ENCODE measurements around the gene GDPD1. TPM values are rescaled to one million over a fixed set of nuclear protein-coding genes. Genes with fewer than 3 reads are reported as not detected.
"Not testable (repeated sequence)": the region's sequence is repeated elsewhere in the genome, so short reads cannot be mapped to it uniquely, and the experiment has no call there.

GDPD1 gene
- total RNA-seq (2014; rRNA removed; shearing (Covaris generic)), result 13.6 and 14.3 TPM in 2 replicates
- polyA plus RNA-seq (2015; cell fraction: cytosol; rRNA removed), result 16.6 and 17.2 TPM in 2 replicates
- 12.1 and 19.1 TPM in 2 replicates for polyA plus RNA-seq (2015; cell fraction: nucleus; rRNA removed)

- DNase-seq (ENCODE audit: low read depth, low spot score), result peak; percentile 98
- in situ Hi-C loops (cut with HindIII; ENCODE audit: low pct_unique_long_range_greater_than_20kb, low sequenced_read_pairs), result no loop called here
Observed at GRCh38 chr17:59220328-59221158, at the start of gene GDPD1. GDPD1 (plus strand) TSS chr17:59220511; CDS start chr17:59220610, 99 bp downstream.

- DNase-seq (ENCODE audit: low read depth, low spot score), result no peak
- in situ Hi-C loops (cut with HindIII; ENCODE audit: low pct_unique_long_range_greater_than_20kb, low sequenced_read_pairs), result no loop called here
Observed at GRCh38 chr17:59172436-59173004, 47.8 kb upstream of the GDPD1 start.

- no peak for DNase-seq (ENCODE audit: low read depth, low spot score)
- in situ Hi-C loops (cut with HindIII; ENCODE audit: low pct_unique_long_range_greater_than_20kb, low sequenced_read_pairs), result no loop called here
Observed at GRCh38 chr17:59174671-59175070, 45.6 kb upstream of the GDPD1 start.

DNA sequence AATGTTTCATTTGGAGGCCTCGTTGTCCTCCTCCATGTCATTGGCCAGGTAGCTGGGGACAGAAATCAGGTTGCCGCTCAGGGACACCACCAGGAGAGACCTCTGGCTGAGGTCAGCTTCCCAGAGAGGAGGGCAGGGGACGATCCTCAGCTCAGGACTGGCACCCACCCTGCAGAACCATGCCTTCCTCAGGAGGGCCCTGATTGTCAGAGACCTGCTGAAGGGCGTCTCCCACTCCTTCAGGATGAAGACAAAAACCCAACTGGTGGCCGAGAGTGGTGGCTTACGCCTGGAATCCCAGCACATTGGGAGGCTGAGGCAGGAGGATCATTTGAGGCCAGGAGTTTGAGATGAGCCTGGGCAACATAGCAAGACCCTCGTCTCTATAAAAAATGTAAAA lies 45.2 kb upstream of the GDPD1 start:
- in situ Hi-C loops (cut with HindIII; ENCODE audit: low pct_unique_long_range_greater_than_20kb, low sequenced_read_pairs), result no loop called here

GRCh38 chr17:59178266-59178985 lies 41.9 kb upstream of the GDPD1 start:
- in situ Hi-C loops (cut with HindIII; ENCODE audit: low pct_unique_long_range_greater_than_20kb, low sequenced_read_pairs), result no loop called here

More for the DNA sequence above, 45.2 kb upstream of the GDPD1 start:
- no peak for DNase-seq (ENCODE audit: low read depth, low spot score)

GRCh38 chr17:59179601-59180000 lies 40.7 kb upstream of the GDPD1 start:
- DNase-seq (ENCODE audit: low read depth, low spot score); in situ Hi-C loops (cut with HindIII; ENCODE audit: low pct_unique_long_range_greater_than_20kb, low sequenced_read_pairs): not testable (repeated sequence)

More at GRCh38 chr17:59178266-59178985, 41.9 kb upstream of the GDPD1 start:
- no peak for DNase-seq (ENCODE audit: low read depth, low spot score)

GRCh38 chr17:59180626-59181025 lies 39.7 kb upstream of the GDPD1 start:
- in situ Hi-C loops (cut with HindIII; ENCODE audit: low pct_unique_long_range_greater_than_20kb, low sequenced_read_pairs), result no loop called here
- no peak for DNase-seq (ENCODE audit: low read depth, low spot score)

DNA sequence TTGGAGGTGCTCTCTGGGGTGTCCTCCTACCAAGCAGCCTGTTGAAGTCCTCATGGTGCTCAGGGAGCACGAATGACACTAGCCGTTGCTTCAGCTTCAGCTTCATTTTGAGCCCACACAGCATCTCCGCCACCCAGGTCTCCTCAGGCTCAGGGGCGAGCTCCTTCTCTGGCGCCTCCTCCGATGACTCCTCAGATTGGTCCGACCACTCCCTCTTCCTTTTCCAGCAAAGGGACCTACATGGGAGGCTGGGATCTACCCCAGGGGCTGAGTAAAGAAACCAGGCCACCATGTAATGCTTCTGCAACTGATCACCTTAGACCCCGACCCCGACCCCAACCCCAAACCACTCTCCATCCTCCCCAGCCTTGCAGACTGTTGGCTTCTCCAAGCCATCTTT lies 38.8 kb upstream of the GDPD1 start:
- no peak for DNase-seq (ENCODE audit: low read depth, low spot score)
- in situ Hi-C loops (cut with HindIII; ENCODE audit: low pct_unique_long_range_greater_than_20kb, low sequenced_read_pairs), result no loop called here

- no peak for DNase-seq (ENCODE audit: low read depth, low spot score)
- in situ Hi-C loops (cut with HindIII; ENCODE audit: low pct_unique_long_range_greater_than_20kb, low sequenced_read_pairs), result no loop called here
Observed at GRCh38 chr17:59185997-59186396, 34.3 kb upstream of the GDPD1 start.

DNA sequence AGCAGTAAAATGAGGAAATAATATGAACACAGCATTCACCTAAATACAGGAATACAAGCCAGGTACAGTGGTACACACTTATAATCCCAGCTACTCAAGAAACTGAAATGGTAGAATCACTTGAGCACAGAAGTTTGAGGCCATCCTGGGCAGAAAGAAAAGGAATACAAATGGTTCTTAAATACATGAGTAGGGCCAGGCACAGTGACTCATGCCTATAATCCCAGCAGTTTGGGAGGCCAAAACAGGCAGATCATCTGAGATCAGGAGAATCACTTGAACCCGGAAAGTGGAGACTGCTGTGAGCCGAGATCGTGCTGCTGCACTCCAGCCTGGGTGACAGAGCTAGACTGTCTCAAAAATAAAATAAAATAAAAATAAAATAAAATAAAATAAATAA lies 33.5 kb upstream of the GDPD1 start:
- in situ Hi-C loops (cut with HindIII; ENCODE audit: low pct_unique_long_range_greater_than_20kb, low sequenced_read_pairs), result no loop called here
- DNase-seq (ENCODE audit: low read depth, low spot score), result no peak

- no peak for DNase-seq (ENCODE audit: low read depth, low spot score)
- in situ Hi-C loops (cut with HindIII; ENCODE audit: low pct_unique_long_range_greater_than_20kb, low sequenced_read_pairs), result no loop called here
Observed at GRCh38 chr17:59190806-59191205, 29.5 kb upstream of the GDPD1 start.

GRCh38 chr17:59193336-59193862 lies 26.9 kb upstream of the GDPD1 start:
- DNase-seq (ENCODE audit: low read depth, low spot score), result no peak
- in situ Hi-C loops (cut with HindIII; ENCODE audit: low pct_unique_long_range_greater_than_20kb, low sequenced_read_pairs), result no loop called here

DNA sequence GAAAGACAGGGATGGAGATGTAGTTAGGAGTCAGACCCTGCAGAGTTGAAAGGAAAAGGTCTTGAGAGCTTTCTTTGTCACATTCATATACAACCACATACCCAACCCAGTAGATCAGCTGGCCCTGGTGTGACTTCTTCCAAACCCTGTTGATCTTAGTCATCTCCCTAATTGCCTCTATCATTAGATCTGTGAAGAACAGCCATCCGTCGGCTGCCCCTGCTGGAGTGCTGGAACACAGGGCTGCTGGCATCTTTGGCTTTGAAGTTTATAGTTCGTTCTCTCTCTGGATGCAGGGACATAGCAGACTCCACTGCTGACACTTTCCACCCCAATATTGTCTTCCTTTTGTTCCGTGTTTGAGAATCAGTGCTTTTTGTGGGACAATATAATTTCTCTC lies 20.9 kb upstream of the GDPD1 start:
- no peak for DNase-seq (ENCODE audit: low read depth, low spot score)
- in situ Hi-C loops (cut with HindIII; ENCODE audit: low pct_unique_long_range_greater_than_20kb, low sequenced_read_pairs), result no loop called here

GRCh38 chr17:59202320-59202719 lies 18.0 kb upstream of the GDPD1 start:
- no peak for DNase-seq (ENCODE audit: low read depth, low spot score)
- in situ Hi-C loops (cut with HindIII; ENCODE audit: low pct_unique_long_range_greater_than_20kb, low sequenced_read_pairs), result no loop called here

- DNase-seq (ENCODE audit: low read depth, low spot score), result no peak
- in situ Hi-C loops (cut with HindIII; ENCODE audit: low pct_unique_long_range_greater_than_20kb, low sequenced_read_pairs), result no loop called here
Observed at GRCh38 chr17:59219370-59219769, 941 bp upstream of the GDPD1 start.

- in situ Hi-C loops (cut with HindIII; ENCODE audit: low pct_unique_long_range_greater_than_20kb, low sequenced_read_pairs), result no loop called here
Observed at GRCh38 chr17:59219992-59220327, 351 bp upstream of the GDPD1 start.

DNA sequence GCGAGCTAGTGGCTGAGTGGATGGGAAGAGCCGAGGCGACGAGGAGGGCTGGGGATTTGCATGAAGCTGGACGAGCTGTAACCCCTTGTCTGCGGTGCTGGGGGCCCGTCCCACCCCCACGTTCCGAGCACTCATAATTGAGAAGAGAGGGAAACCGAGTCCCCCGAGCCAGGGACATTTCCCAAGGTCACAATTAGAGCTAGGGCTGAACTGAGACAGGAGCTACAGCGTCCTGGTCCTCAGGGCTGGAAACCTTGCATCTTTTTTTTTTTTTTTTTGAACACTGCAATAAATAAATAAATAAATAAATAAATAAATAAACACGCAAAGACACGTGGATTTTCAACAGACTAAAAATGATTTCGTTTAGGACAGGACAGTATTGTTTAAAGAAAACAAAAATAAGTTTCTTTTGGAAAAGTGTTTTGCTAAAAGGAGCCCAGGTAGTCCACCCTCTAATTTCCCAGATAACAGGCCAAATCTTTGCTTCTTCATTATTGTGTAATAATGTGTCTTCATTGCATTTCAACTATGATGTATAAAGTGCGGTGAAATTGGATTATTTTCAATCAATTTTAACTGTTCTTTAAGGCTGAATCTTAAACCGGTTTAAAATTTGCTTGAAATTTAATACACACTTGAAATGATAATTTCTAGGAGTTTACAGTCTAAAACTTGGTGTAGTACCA lies 992 bp downstream of the GDPD1 start:
- peak; percentile 46 for DNase-seq (ENCODE audit: low read depth, low spot score)
- in situ Hi-C loops (cut with HindIII; ENCODE audit: low pct_unique_long_range_greater_than_20kb, low sequenced_read_pairs), result no loop called here

More at GRCh38 chr17:59219992-59220327, 351 bp upstream of the GDPD1 start:
- no peak for DNase-seq (ENCODE audit: low read depth, low spot score)

GRCh38 chr17:59223813-59224212 lies 3.5 kb downstream of the GDPD1 start:
- no peak for DNase-seq (ENCODE audit: low read depth, low spot score)
- in situ Hi-C loops (cut with HindIII; ENCODE audit: low pct_unique_long_range_greater_than_20kb, low sequenced_read_pairs), result no loop called here
